Neuronal stem cell (in vitro differentiated cells): ENCODE results near the gene PRSS53.

ENCODE experiments used
- DNase-seq: peaks from one replicate; pipeline ENCODE4 v3.0.0-alpha.2; 2013; ENCODE audit warnings: low spot score
- H2AFZ ChIP-seq: one replicate; pipeline ENCODE4 v1.6.1; 2013; ENCODE audit warnings: mild to moderate bottlenecking, low read length, inconsistent platforms
- H2AK5ac ChIP-seq: 2 replicates; pipeline ENCODE4 v1.6.1; 2013; ENCODE audit warnings: low read depth, mild to moderate bottlenecking, inconsistent platforms, low read length, moderate library complexity, mixed read lengths
- H2BK120ac ChIP-seq: 2 replicates; pipeline ENCODE4 v1.6.1; 2013; ENCODE audit warnings: low read depth, mild to moderate bottlenecking, inconsistent platforms, low read length, moderate library complexity, mixed read lengths
- H2BK12ac ChIP-seq: one replicate; pipeline ENCODE4 v1.6.1; 2013; ENCODE audit warnings: low read length, inconsistent platforms
- H2BK15ac ChIP-seq: 2 replicates; pipeline ENCODE4 v1.6.1; 2013; ENCODE audit warnings: mild to moderate bottlenecking, low read length, inconsistent platforms, mixed read lengths
- H2BK5ac ChIP-seq: one replicate; pipeline ENCODE4 v1.6.1; 2013; ENCODE audit warnings: inconsistent platforms, mild to moderate bottlenecking, low read length, moderate library complexity
- H3K14ac ChIP-seq: one replicate; pipeline ENCODE4 v1.6.1; 2013; ENCODE audit warnings: low read length, inconsistent platforms
- H3K18ac ChIP-seq: 2 replicates; pipeline ENCODE4 v1.6.1; 2013; ENCODE audit warnings: low read length, inconsistent platforms
- H3K23ac ChIP-seq: 2 replicates; pipeline ENCODE4 v1.6.1; 2013; ENCODE audit warnings: low read depth, mild to moderate bottlenecking, mixed read lengths, low read length, inconsistent platforms; ENCODE audit not compliant: poor library complexity
- H3K27ac ChIP-seq: replicated peaks from 3 replicates; pipeline ENCODE4 v1.5.1; 2013; ENCODE audit warnings: low read length, inconsistent platforms
- H3K27me3 ChIP-seq, 3 experiments: 2 replicates each; pipeline ENCODE4 v1.6.1; 2013; ENCODE audit warnings: low read length in 3 of 3, mild to moderate bottlenecking in 2 of 3, inconsistent platforms in 1 of 3, low read depth in 1 of 3, mixed read lengths in 1 of 3, moderate library complexity in 1 of 3; ENCODE audit not compliant: control insufficient read depth in 3 of 3, insufficient read depth in 3 of 3
- H3K36me3 ChIP-seq, 2 donors: replicated peaks in 1 of 2; 2 replicates each; pipeline ENCODE4 v1.6.1; 2013; ENCODE audit warnings: low read length in 2 of 2; ENCODE audit not compliant: control insufficient read depth in 2 of 2, insufficient read depth in 2 of 2
- H3K4ac ChIP-seq: 2 replicates; pipeline ENCODE4 v1.6.1; 2013; ENCODE audit warnings: inconsistent platforms, mild to moderate bottlenecking, low read length, moderate library complexity
- H3K4me1 ChIP-seq, 2 donors: 1 replicate in 1 of 2; 2 replicates in 1 of 2; pipeline ENCODE4 v1.6.1; 2013; ENCODE audit warnings: low read length in 2 of 2, low read depth in 1 of 2; ENCODE audit not compliant: control insufficient read depth in 2 of 2, insufficient read depth in 1 of 2
- H3K4me2 ChIP-seq: one replicate; pipeline ENCODE4 v1.6.1; 2013; ENCODE audit warnings: mild to moderate bottlenecking, low read length, inconsistent platforms; ENCODE audit not compliant: insufficient read depth, poor library complexity, severe bottlenecking
- H3K4me3 ChIP-seq, 2 donors: 2 replicates each; pipeline ENCODE4 v1.5.1; 2013; ENCODE audit warnings: low read length in 2 of 2, mild to moderate bottlenecking in 2 of 2, inconsistent platforms in 1 of 2, moderate library complexity in 1 of 2
- H3K79me1 ChIP-seq: one replicate; pipeline ENCODE4 v1.6.1; 2013; ENCODE audit warnings: low read depth, mild to moderate bottlenecking, inconsistent platforms, low read length, moderate library complexity
- H3K9ac ChIP-seq: one replicate; pipeline ENCODE4 v1.6.1; 2013; ENCODE audit warnings: mild to moderate bottlenecking, low read depth, low read length, inconsistent platforms; ENCODE audit not compliant: poor library complexity
- H3K9me3 ChIP-seq, 2 donors: replicated peaks in 1 of 2; 2 replicates each; pipeline versions ENCODE3 to v1.6.1; 2013; ENCODE audit warnings: low read length in 2 of 2, mild to moderate bottlenecking in 2 of 2, inconsistent platforms in 1 of 2, low read depth in 1 of 2, mixed read lengths in 1 of 2, moderate library complexity in 1 of 2; ENCODE audit not compliant: control insufficient read depth in 2 of 2, insufficient read depth in 1 of 2
- H4K8ac ChIP-seq: one replicate; pipeline ENCODE4 v1.6.1; 2013; ENCODE audit warnings: low read depth, mild to moderate bottlenecking, inconsistent platforms, low read length, moderate library complexity
- H4K91ac ChIP-seq: one replicate; pipeline ENCODE4 v1.6.1; 2013; ENCODE audit warnings: low read length, low read depth, mild to moderate bottlenecking, inconsistent platforms; ENCODE audit not compliant: poor library complexity
- WGBS, 2 donors: extraction: QIAGEN DNeasy Blood & Tissue Kit; methylation state at CpG; one replicate each; pipeline ENCODE4 v1.1.7; 2013; ENCODE audit warnings: missing lambda C conversion rate in 2 of 2, mixed read lengths in 1 of 2; ENCODE audit not compliant: insufficient read length in 2 of 2, insufficient replicate concordance in 1 of 2; ENCODE audit errors: extremely low coverage in 2 of 2; 5-methylcytosine and 5-hydroxymethylcytosine counted together

Gene PRSS53

DNA sequence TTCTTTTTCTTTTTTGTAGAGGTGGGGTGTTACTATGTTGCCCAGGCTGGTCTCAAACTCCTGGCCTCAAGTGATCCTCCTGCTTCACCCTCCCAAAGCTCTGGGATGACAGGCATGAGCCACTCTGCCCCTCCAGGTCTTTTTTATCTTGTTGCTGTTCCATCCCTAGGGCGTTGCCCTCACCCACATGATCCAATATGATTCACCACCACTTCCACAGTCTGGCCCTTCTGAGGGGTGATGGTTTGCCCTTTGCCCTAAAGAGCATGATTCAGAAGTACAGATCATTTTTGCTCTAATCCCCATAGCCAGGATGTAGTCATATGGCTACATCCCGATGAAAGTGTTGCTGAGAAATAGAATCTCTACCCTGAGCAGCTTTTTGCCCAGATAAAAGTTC, 36.6 kb downstream of the PRSS53 start:
- H2BK15ac ChIP-seq: no peak overlapping the region
- no peak overlapping the region for H2BK12ac ChIP-seq
- no peak overlapping the region for H3K23ac ChIP-seq
- no peak overlapping the region for H3K27ac ChIP-seq
- no peak overlapping the region for H3K4me3 ChIP-seq
- H3K14ac ChIP-seq: no peak overlapping the region
- DNase-seq: no peak
- no peak overlapping the region for H2BK120ac ChIP-seq
- H3K36me3 ChIP-seq: no peaks in the 10 kb centered on the region
- H3K4ac ChIP-seq: no peak overlapping the region
- H3K9ac ChIP-seq: no peak overlapping the region
- no peaks in the 10 kb centered on the region for H3K9me3 ChIP-seq
- no peak overlapping the region for H4K8ac ChIP-seq
- no peak overlapping the region for H3K4me2 ChIP-seq
- no peak overlapping the region for H2BK5ac ChIP-seq
- no peaks in the 10 kb centered on the region for H3K27me3 ChIP-seq
- H3K18ac ChIP-seq: no peak overlapping the region
- WGBS, 2 donors: no CpG with 5 or more reads among the region's 2 CpGs
- H2AFZ ChIP-seq: no peak overlapping the region
- peaks cover 1% of the 10 kb centered on the region for H3K79me1 ChIP-seq
- no peak overlapping the region for H2AK5ac ChIP-seq
- peaks cover 0 to 5% of the 10 kb centered on the region in 2 donors for H3K4me1 ChIP-seq
- H4K91ac ChIP-seq: no peak overlapping the region

DNA sequence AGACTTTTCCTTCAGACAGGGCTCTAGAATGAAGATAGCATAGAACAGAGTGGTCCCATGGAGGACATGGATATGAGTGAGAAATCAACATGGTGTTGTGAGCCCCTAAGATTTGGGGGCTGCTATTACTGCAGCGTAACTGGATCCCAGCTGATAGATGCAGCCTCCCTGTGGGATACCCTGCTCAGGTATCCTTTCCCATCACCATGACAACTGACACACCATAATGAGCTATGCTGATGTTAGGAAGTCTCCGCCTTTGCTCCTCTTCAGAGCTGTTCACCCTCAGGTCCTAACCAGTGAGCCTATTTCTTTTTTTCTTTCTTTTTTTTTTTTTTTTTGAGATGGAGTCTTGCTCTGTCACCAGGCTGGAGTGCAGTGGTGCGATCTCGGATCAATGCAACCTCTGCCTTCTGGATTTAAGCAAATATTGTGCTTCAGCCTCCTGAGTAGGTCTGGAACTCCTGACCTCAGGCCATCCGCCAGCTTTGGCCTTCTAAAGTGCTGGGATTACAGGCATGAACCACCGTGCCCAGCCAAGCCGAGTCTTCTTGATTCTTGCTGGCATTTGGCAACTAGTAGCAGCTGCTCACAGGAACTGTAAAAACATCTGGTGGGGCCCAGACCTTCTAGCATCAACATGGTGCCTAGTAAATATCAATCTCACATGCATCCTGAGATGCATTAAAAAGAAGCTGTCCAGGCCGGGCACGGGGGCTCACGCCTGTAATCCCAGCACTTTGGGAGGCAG, 38.3 kb downstream of the PRSS53 start:
- H3K18ac ChIP-seq: no peak overlapping the region
- no peak overlapping the region for H3K14ac ChIP-seq
- H3K27ac ChIP-seq: no peak overlapping the region
- H2BK15ac ChIP-seq: no peak overlapping the region
- H3K4me3 ChIP-seq: no peak overlapping the region
- no peak overlapping the region for H2AFZ ChIP-seq
- H3K27me3 ChIP-seq: no peaks in the 10 kb centered on the region
- DNase-seq: no peak
- no peak overlapping the region for H3K4ac ChIP-seq
- H4K91ac ChIP-seq: no peak overlapping the region
- H3K79me1 ChIP-seq: peaks cover 1% of the 10 kb centered on the region
- no peak overlapping the region for H3K23ac ChIP-seq
- peaks cover 0 to 2% of the 10 kb centered on the region in 2 donors for H3K4me1 ChIP-seq
- H2BK120ac ChIP-seq: no peak overlapping the region
- no peak overlapping the region for H2BK12ac ChIP-seq
- H3K4me2 ChIP-seq: no peak overlapping the region
- no peaks in the 10 kb centered on the region for H3K9me3 ChIP-seq
- H3K9ac ChIP-seq: no peak overlapping the region
- no peak overlapping the region for H2BK5ac ChIP-seq
- H4K8ac ChIP-seq: no peak overlapping the region
- WGBS, 2 donors: no CpG with 5 or more reads among the region's 10 CpGs
- no peaks in the 10 kb centered on the region for H3K36me3 ChIP-seq
- no peak overlapping the region for H2AK5ac ChIP-seq

DNA sequence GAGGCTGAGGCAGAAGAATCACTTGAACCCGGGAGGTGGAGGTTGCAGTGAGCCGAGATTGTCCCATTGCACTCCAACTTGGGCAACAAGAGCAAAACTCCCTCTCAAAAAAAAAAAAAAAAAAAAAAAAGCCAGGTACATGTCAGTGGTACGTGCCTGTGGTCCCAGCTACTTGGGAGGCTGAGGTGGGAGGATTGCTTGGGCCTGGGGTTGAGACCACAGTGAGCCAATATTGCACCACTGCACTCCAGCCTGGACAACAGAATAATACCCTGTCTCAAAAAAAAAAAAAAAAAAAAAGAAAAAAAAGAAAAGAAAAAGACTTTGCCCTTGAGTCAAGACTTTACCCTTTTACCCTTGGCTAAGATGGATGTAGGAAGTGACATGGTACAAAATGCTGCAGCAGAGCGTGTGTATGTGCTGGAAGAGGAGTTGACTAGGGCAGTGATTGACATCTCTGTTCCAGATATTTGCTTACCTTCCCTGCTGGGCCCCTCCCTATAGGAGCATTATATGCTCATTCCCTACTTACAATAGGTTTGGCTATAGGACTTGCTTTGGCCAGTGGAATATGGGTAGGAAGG, 44.8 kb downstream of the PRSS53 start:
- Histone ChIP-seq H3K79me1 (peaks cover 1% of the 10 kb centered on the region), H3K4me1 (no peaks in the 10 kb centered on the region), H3K4me2 (no peak overlapping the region), H3K14ac (no peak overlapping the region), H2BK15ac (no peak overlapping the region), H3K36me3 (peaks cover 0 to under 1% of the 10 kb centered on the region in 2 donors), H3K4ac (no peak overlapping the region), H2BK120ac (no peak overlapping the region), H3K9ac (no peak overlapping the region), H4K8ac (no peak overlapping the region), H2AFZ (no peak overlapping the region), H3K18ac (no peak overlapping the region), H4K91ac (no peak overlapping the region), H3K27ac (no peak overlapping the region), H2BK5ac (no peak overlapping the region), H2BK12ac (no peak overlapping the region), H3K27me3 (no peaks in the 10 kb centered on the region), H3K23ac (no peak overlapping the region), H3K9me3 (no peaks in the 10 kb centered on the region), H2AK5ac (no peak overlapping the region), H3K4me3 (no peak overlapping the region)
- WGBS, 2 donors: no CpG with 5 or more reads among the region's 4 CpGs
- no peak for DNase-seq

GRCh38 chr16:31043352-31043751, 45.4 kb downstream of the PRSS53 start:
- Histone ChIP-seq H2BK5ac (no peak overlapping the region), H3K27me3 (no peaks in the 10 kb centered on the region), H3K36me3 (peaks cover 0 to 2% of the 10 kb centered on the region in 2 donors), H2BK15ac (no peak overlapping the region), H2BK12ac (no peak overlapping the region), H3K18ac (no peak overlapping the region), H3K27ac (no peak overlapping the region), H3K14ac (no peak overlapping the region), H2AK5ac (no peak overlapping the region), H3K23ac (no peak overlapping the region), H2AFZ (no peak overlapping the region), H3K9ac (no peak overlapping the region), H3K9me3 (no peaks in the 10 kb centered on the region), H3K4me1 (no peaks in the 10 kb centered on the region), H4K8ac (no peak overlapping the region), H4K91ac (no peak overlapping the region), H2BK120ac (no peak overlapping the region), H3K4me3 (no peak overlapping the region), H3K4me2 (no peak overlapping the region), H3K79me1 (peaks cover 1% of the 10 kb centered on the region), H3K4ac (no peak overlapping the region)
- no CpG with 5 or more reads among the region's 1 CpG for WGBS, 2 donors
- DNase-seq: no peak
